Stimulated activated CD4-positive, alpha-beta T cell treated with anti-CD3 and anti-CD28 coated beads, Interleukin-2, amount 100 ng/mL, for 4 hours (primary cell): Measurements from ENCODE around the gene ZNF226.
A peak's percentile ranks its signal among the peaks of the same experiment; 100 is the strongest.
"Not testable (repeated sequence)": the region's sequence is repeated elsewhere in the genome, so short reads cannot be mapped to it uniquely, and the experiment has no call there.

Source experiments
- DNase-seq: peaks from one replicate; pipeline ENCODE4 v3.0.0-alpha.2; 2020; ENCODE audit warnings: low read depth

Gene ZNF226

DNA sequence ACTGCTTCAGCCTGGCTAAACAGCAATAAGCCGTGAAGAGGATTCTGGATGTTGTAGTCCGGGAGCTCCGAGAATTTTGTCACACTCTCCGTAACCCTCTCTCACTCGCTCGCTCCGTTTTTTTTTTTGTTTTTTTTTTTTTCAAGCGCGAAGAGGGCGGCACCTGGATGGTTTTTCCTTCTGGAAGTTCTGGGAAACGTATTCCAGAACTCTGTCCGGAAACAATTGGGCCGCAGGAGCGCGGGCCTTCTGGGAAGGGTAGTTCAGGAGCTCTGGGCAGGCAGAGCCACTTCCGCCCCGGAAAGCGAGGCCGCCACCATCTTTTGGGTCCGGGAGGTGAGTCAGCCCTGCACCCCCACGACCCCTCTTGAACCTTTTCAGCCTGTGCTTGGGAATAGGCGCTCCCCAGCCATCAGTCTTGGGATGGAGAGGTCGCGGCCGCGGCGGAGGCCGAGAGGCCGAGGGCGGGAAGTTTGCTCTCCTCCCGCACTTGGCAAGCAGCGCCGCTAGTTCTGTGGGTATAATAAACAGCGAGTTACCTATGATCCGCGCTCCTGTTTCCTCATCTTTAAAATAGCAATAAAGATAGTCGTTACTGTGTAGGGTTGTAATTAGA lies 47.5 kb downstream of the ZNF226 start, which contains the start of gene ZNF227:
Gene ZNF227 (plus strand): TSS at position 283 of the 616 bp plus-strand sequence. CDS start 5,261 bp downstream, outside the sequence.
- DNase-seq = peak; percentile 77

DNA sequence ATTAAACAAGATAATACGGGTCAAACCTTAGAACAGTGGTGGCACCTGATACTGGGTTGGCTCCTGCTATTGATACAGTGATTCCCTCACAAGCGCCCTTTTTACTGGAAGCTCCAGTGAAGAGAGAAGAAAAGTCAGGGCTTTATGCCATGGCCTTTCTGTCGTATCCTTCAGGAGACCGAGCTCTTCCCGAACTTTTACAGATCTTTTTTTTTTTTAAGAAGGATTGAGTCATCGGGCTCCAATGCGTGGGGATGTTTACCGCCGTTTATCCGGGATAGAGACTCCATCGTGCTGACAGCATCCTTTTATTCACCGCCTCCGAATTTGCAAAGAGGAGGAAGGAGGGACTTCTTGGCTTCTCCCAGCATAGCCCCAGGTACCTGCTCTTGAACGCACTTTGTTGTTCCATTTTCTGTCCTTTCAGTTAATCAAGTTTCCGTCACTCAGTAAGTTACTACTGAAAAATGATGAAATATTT lies 48.0 kb downstream of the ZNF226 start:
- DNase-seq = no peak

DNA sequence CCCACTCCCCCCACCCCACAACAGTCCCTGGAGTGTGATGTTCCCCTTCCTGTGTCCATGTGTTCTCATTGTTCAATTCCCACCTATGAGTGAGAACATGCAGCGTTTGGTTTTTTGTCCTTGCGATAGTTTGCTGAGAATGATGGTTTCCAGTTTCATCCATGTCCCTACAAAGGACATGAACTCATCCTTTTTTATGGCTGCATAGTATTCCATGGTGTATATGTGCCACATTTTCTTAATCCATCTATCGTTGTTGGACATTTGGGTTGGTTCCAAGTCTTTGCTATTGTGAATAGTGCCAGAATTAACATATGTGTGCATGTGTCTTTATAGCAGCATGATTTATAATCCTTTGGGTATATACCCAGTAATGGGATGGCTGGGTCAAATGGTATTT lies 55.0 kb downstream of the ZNF226 start:
- DNase-seq = not testable (repeated sequence)

DNA sequence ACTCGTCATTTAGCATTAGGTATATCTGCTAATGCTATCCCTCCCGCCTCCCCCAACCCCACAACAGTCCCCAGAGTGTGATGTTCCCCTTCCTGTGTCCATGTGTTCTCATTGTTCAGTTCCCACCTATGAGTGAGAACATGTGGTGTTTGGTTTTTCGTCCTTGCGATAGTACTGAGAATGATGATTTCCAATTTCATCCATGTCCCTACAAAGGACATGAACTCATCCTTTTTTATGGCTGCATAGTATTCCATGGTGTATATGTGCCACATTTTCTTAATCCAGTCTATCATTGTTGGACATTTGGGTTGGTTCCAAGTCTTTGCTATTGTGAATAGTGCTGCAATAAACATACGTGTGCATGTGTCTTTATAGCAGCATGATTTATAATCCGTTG lies 55.9 kb downstream of the ZNF226 start:
- DNase-seq = not testable (repeated sequence)

DNA sequence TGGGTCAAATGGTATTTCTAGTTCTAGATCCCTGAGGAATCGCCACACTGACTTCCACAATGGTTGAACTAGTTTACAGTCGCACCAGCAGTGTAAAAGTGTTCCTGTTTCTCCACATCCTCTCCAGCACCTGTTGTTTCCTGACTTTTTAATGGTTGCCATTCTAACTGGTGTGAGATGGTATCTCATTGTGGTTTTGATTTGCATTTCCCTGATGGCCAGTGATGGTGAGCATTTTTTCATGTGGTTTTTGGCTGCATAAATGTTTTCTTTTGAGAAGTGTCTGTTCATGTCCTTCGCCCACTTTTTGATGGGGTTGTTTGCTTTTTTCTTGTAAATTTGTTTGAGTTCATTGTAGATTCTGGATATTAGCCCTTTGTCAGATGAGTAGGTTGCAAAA lies 56.4 kb downstream of the ZNF226 start:
- not testable (repeated sequence) for DNase-seq
